GM19463 (cell line): ENCODE data around the gene BCO2.

Experiments used
- ATAC-seq: cut with Tn5 transposase; IDR thresholded peaks from one replicate; pipeline ENCODE4 v1.9.1; 2021; ENCODE audit warnings: mild to moderate bottlenecking, moderate library complexity; ENCODE audit not compliant: unreplicated experiment

The BCO2 gene

GRCh38 chr11:112212710-112213109 lies 37.4 kb downstream of the BCO2 start:
- ATAC-seq = no peak

- ATAC-seq = no peak
These were observed 38.4 kb downstream of the BCO2 start for GRCh38 chr11:112213753-112214152.

- no peak for ATAC-seq
These were observed 40.3 kb downstream of the BCO2 start for GRCh38 chr11:112215621-112216020.

- no peak for ATAC-seq
These were observed 41.3 kb downstream of the BCO2 start for GRCh38 chr11:112216561-112217105.

- ATAC-seq = peak; percentile 98
These were observed 44.3 kb downstream of the BCO2 start for GRCh38 chr11:112219476-112220232.

GRCh38 chr11:112221274-112221835 lies 46.0 kb downstream of the BCO2 start:
- no peak for ATAC-seq

GRCh38 chr11:112222303-112222702 lies 47.0 kb downstream of the BCO2 start:
- ATAC-seq = no peak

GRCh38 chr11:112223121-112223520 lies 47.8 kb downstream of the BCO2 start:
- ATAC-seq = no peak

- ATAC-seq = no peak
These were observed 48.6 kb downstream of the BCO2 start for GRCh38 chr11:112223754-112224532.

- ATAC-seq = no peak
These were observed 50.4 kb downstream of the BCO2 start for GRCh38 chr11:112225753-112226061.

- ATAC-seq = peak; percentile 95
These were observed 50.9 kb downstream of the BCO2 start, which contains the start of gene PTS for GRCh38 chr11:112226062-112226830. TSS of gene PTS (plus strand) at chr11:112226428. CDS start at chr11:112226444, 16 bp downstream.

- peak; percentile 37 for ATAC-seq
These were observed 51.6 kb downstream of the BCO2 start for GRCh38 chr11:112226831-112227401.

GRCh38 chr11:112227471-112227870 lies 52.2 kb downstream of the BCO2 start:
- no peak for ATAC-seq

GRCh38 chr11:112228706-112229105 lies 53.4 kb downstream of the BCO2 start:
- ATAC-seq = no peak

GRCh38 chr11:112229159-112229558 lies 53.8 kb downstream of the BCO2 start:
- ATAC-seq = no peak

- ATAC-seq = no peak
These were observed 54.6 kb downstream of the BCO2 start for GRCh38 chr11:112229746-112230433.

GRCh38 chr11:112231952-112232351 lies 56.6 kb downstream of the BCO2 start:
- ATAC-seq = no peak

- no peak for ATAC-seq
These were observed 60.6 kb downstream of the BCO2 start for GRCh38 chr11:112235750-112236390.

GRCh38 chr11:112237451-112237850 lies 62.1 kb downstream of the BCO2 start:
- ATAC-seq = no peak
